RPMI7951 (cell line): ENCODE measurements around the gene MUC5B. TPM values are rescaled to one million over a fixed set of nuclear protein-coding genes. Genes with fewer than 3 reads are reported as not detected.
"Not testable (repeated sequence)": the region's sequence is repeated elsewhere in the genome, so short reads cannot be mapped to it uniquely, and the experiment has no call there.

Experiments
- DNase-seq: peaks from one replicate; pipeline ENCODE4 v3.0.0-alpha.2; 2012; ENCODE audit warnings: low read depth
- total RNA-seq: library from RNA; depleted of rRNA; stranded (reverse); fragments of >200 nt; shearing (Covaris generic); gene quantifications from 2 replicates; pipeline ENCODE4 v1.2.3, GENCODE V29; 2014

The MUC5B gene
- total RNA-seq, 1 experiment from 2014 or later, result not detected

DNA sequence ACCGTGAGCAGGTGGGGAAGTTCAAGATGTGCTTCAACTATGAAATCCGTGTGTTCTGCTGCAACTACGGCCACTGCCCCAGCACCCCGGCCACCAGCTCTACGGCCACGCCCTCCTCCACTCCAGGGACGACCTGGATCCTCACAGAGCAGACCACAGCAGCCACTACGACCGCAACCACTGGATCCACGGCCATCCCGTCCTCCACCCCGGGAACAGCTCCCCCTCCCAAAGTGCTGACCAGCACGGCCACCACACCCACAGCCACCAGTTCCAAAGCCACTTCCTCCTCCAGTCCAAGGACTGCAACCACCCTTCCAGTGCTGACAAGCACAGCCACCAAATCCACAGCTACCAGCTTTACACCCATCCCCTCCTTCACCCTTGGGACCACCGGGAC is 22.9 kb downstream of the MUC5B start:
- not testable (repeated sequence) for DNase-seq

DNA sequence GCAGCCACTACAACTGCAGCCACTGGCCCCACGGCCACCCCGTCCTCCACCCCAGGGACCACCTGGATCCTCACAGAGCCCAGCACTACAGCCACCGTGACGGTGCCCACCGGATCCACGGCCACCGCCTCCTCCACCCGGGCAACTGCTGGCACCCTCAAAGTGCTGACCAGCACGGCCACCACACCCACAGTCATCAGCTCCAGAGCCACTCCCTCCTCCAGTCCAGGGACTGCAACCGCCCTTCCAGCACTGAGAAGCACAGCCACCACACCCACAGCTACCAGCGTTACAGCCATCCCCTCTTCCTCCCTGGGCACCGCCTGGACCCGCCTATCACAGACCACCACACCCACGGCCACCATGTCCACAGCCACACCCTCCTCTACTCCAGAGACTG is 23.4 kb downstream of the MUC5B start:
- not testable (repeated sequence) for DNase-seq

DNA sequence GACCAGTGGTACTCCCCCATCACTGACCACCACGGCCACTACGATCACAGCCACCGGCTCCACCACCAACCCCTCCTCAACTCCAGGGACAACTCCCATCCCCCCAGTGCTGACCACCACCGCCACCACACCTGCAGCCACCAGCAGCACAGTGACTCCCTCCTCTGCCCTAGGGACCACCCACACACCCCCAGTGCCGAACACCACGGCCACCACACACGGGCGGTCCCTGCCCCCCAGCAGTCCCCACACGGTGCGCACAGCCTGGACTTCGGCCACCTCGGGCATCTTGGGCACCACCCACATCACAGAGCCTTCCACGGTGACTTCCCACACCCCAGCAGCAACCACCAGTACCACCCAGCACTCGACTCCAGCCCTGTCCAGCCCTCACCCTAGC is 24.2 kb downstream of the MUC5B start:
- not testable (repeated sequence) for DNase-seq

DNA sequence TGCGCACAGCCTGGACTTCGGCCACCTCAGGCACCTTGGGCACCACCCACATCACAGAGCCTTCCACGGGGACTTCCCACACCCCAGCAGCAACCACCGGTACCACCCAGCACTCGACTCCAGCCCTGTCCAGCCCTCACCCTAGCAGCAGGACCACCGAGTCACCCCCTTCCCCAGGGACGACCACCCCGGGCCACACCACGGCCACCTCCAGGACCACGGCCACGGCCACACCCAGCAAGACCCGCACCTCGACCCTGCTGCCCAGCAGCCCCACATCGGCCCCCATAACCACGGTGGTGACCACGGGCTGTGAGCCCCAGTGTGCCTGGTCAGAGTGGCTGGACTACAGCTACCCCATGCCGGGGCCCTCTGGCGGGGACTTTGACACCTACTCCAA is 26.1 kb downstream of the MUC5B start:
- not testable (repeated sequence) for DNase-seq

DNA sequence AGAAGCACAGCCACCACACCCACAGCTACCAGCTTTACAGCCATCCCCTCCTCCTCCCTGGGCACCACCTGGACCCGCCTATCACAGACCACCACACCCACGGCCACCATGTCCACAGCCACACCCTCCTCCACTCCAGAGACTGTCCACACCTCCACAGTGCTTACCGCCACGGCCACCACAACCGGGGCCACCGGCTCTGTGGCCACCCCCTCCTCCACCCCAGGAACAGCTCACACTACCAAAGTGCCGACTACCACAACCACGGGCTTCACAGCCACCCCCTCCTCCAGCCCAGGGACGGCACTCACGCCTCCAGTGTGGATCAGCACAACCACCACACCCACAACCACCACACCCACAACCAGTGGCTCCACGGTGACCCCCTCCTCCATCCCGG is 27.5 kb downstream of the MUC5B start:
- not testable (repeated sequence) for DNase-seq

DNA sequence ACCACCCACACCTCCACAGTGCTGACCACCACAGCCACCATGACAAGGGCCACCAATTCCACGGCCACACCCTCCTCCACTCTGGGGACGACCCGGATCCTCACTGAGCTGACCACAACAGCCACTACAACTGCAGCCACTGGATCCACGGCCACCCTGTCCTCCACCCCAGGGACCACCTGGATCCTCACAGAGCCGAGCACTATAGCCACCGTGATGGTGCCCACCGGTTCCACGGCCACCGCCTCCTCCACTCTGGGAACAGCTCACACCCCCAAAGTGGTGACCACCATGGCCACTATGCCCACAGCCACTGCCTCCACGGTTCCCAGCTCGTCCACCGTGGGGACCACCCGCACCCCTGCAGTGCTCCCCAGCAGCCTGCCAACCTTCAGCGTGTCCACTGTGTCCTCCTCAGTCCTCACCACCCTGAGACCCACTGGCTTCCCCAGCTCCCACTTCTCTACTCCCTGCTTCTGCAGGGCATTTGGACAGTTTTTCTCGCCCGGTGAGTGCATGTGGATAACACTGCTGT is 28.4 kb downstream of the MUC5B start:
- DNase-seq, result no peak

DNA sequence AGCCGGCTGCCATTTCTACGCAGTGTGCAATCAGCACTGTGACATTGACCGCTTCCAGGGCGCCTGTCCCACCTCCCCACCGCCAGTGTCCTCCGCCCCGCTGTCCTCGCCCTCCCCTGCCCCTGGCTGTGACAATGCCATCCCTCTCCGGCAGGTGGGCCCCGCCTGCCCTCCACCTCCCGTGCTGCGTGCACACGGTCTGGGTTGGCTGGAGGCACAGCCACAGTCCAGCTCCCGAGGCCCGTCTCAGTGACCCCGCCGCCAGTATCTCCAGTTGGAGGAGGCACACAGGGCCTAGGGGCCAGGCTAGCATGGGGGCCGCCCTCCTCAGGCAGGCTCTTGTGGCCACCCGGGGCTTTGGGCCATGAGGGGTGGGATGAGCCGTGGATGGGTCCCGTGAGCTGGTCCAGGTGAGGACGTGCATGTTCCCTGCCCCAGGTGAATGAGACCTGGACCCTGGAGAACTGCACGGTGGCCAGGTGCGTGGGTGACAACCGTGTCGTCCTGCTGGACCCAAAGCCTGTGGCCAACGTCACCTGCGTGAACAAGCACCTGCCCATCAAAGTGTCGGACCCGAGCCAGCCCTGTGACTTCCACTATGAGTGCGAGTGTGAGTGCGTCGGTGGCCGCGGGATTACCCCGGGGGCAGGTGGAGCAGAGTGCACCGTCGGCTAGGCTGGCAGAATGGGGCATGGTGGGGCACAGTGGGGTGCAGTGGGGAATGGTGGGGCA is 29.7 kb downstream of the MUC5B start:
- DNase-seq, result no peak

DNA sequence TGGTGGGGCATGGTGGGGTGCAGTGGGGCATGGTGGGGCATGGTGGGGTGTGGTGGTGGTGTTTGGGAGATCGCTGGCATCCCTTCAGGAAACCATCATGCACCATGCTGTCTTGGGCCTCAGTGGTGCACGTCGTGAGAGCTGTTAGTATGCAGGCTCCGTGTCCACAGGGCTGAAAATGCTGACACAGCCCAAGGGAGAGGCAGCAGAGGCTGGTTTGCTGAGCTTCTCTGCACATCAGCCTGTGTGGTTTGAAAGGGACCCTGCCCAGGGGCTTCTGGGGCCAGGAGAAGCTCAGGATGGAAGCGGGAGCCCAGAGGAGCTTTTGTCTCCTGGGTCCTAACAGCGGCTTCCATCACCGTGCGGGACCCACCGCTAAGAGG is 30.2 kb downstream of the MUC5B start:
- DNase-seq, result no peak

DNA sequence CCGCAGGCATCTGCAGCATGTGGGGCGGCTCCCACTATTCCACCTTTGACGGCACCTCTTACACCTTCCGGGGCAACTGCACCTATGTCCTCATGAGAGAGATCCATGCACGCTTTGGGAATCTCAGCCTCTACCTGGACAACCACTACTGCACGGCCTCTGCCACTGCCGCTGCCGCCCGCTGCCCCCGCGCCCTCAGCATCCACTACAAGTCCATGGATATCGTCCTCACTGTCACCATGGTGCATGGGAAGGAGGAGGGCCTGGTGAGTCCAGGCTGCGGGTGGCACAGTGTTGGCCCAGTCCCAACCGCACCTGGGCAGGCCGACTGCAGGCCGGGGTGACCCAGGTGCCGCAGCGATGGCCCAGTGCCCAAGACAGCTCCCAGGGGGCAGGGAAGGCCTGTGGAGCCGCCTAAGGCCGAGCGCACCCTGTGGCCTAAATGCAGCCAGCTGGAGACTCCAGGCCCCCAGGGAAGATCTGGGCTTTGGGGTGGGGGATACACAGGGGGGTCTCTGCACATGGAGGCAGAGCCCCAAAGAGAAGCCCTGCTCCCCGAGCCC is 31.3 kb downstream of the MUC5B start:
- DNase-seq, result no peak

DNA sequence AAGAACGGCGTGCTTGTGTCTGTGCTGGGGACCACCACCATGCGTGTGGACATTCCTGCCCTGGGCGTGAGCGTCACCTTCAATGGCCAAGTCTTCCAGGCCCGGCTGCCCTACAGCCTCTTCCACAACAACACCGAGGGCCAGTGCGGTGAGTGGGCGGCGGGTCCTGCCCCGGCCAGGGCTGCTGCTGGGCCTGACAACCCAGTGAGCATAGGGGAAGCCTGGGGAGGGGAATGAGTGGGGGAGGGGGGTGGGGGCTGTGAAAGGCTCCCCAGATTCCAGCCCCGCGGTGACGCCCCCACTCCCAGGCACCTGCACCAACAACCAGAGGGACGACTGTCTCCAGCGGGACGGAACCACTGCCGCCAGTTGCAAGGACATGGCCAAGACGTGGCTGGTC is 31.9 kb downstream of the MUC5B start:
- DNase-seq, result no peak

DNA sequence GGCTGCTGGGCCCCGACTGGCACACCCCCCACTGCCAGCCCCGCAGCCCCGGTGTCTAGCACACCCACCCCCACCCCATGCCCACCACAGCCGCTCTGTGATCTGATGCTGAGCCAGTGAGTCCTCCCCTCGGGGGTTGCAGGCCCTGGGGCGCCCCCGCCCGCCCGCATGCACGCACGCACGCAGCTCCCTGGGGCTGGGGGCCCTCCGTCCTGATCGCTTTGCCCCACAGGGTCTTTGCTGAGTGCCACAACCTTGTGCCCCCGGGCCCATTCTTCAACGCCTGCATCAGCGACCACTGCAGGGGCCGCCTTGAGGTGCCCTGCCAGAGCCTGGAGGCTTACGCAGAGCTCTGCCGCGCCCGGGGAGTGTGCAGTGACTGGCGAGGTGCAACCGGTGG is 32.3 kb downstream of the MUC5B start:
- no peak for DNase-seq

DNA sequence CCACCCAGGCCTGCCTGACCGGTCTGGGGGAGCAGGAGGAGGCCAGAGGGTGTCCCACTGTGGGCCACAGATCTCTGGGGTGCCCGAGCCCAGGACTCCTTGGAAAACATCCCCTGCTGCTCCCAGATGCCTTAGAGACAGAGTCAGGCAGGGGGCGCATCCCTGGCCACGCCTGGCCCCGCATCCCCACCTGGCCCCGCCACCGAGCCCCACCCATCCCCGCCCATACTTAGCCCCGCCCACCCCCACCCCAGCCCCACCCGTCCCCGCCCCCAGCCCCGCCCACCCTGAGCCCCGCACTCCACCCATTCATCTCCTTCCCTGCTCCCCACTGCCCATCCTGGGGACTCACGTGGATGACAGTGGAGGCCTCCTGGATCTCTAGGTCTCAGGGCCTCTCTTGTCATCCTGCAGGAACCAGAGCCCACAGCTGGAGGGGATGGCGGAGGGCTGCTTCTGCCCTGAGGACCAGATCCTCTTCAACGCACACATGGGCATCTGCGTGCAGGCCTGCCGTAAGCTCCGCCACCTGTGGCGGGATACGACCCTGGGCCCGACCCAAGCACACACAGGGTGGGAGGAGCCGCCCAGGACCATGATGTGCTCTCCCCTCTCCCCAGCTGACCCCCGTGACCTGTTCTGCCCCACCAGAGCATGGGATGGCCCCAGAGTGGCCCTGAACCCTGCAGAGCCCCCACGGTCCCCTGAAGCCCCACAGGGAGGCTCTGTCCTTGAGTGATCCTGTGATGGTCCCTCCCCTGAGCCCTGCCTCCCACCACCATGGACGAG is 33.6 kb downstream of the MUC5B start:
- no peak for DNase-seq

DNA sequence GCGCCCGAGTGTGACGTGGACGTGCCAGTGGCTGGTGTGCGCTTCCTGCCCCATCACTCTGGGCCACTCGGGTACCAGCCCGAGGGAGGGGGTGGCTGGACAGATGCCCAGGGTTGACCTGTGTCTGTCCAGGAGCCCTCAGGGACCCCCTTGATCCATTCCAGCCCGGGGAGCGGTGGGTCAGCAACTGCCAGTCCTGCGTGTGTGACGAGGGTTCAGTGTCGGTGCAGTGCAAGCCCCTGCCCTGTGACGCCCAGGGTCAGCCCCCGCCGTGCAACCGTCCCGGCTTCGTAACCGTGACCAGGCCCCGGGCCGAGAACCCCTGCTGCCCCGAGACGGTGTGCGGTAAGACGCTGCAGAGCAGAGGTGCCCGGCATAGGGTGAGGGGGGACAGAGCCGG is 34.5 kb downstream of the MUC5B start:
- DNase-seq, result no peak

DNA sequence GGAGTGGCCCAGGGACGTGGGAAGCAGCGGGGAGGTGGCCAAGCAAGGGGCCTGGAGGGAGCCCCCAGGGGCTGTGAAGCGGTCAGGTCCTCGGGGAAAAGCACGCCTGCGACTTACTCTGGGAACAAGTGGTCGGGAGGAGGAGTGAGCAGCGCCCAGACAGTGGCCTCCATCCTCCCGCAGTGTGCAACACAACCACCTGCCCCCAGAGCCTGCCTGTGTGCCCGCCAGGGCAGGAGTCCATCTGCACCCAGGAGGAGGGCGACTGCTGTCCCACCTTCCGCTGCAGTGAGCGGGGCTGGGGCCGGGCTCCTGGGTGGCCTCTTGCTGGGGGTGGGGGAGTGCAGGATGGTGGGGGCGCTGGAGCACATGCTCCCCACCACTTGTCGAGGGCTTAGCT is 35.0 kb downstream of the MUC5B start:
- DNase-seq, result no peak

DNA sequence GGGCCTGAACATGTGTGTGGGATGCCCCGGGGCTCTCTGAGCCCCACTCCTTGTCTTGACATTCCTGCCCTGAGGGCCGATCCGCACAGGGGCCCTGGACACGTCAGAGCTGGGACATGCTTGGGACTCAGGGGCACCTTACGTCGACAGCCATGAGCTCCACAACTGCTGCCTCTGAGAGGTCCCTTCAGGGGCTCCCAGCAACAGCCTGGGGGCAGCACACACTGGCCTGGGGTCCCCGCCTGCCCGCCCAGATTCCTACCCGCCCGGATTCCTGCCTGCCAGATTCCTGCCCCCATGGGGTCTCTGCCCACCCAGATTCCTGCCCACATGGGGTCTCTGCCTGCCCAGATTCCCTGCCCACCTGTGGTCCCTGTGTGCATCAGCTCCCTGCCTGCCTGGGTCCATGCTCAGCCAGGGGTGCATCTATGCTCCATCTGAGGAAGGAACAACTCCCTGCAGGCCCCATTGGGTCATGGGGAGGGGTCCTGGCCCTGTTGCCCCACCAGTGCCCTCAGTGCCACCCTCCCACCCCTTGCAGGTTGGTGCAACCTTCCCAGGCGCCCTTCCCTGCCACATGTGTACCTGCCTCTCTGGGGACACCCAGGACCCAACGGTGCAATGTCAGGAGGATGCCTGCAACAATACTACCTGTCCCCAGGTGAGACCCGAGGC is 35.7 kb downstream of the MUC5B start:
- DNase-seq, result peak; percentile 14

DNA sequence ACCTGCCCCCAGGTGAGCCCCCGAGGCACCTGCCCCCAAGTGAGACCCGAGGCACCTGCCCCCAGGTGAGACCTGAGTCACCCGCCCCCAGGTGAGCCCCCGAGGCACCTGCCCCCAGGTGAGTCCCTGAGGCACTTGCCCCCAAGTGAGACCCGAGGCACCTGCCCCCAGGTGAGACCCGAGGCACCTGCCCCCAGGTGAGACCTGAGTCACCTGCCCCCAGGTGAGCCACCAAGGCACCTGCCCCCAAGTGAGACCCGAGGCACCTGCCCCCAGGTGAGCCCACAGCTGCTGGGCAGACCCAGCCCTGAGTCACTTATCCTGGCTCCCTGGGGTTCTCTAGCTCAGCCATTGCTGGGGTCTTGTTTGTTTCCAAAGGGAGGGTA is 36.2 kb downstream of the MUC5B start:
- DNase-seq, result no peak

DNA sequence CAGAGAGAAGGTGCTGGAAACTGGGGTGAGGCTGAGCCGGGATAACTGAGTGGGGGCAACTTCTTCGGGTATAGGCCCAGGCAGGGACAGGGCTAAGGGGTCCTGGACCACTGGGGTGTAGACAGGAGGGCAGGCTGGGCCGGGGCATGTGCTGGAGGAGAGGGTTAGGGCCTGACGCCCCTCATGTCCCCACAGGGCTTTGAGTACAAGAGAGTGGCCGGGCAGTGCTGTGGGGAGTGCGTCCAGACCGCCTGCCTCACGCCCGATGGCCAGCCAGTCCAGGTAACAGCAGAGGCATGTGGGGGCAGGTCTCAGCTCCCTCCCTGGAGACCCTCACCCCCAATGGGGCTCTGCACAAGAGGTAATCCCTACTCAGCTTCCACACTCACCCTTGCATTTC is 36.7 kb downstream of the MUC5B start:
- DNase-seq, result no peak

DNA sequence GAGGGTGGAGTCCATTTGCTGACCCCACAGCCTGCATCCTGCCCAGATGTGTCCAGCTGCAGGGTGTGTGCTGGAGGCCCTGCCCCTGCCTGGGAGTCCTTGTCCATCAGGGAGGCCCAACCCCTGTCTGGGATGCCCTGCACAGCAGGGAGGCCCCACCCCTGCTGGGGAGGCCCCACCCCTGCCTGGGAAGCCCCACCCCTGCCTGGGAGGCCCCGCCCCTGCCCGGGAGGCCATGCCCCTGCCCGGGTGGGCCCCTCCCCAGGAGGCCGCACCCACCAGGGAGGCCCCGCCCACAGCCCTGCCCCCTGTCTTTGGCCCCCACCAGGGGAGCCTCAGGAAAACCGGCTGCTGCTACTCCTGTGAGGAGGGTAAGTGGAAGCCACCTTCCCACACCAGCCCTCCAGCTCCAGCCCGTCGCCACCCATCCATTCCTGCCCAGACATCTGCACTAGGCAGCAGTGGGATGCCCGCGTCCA is 37.2 kb downstream of the MUC5B start:
- peak; percentile 23 for DNase-seq

DNA sequence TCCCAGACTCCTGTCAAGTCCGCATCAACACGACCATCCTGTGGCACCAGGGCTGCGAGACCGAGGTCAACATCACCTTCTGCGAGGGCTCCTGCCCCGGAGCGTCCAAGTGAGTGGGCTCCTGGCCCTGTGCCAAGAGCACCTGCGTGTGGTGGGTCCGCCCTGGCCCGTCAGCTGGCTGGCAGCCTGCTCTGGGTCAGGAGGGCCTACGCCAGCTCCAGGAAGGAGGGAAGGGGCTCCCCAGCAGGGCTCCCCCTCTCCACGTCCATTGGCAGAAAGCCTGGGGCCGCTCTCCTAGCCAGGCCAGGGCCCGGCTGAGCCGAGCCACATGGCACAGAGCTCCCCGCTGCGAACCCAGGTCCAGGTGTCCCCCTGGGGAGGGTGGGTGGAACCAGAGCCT is 37.8 kb downstream of the MUC5B start:
- DNase-seq, result no peak

DNA sequence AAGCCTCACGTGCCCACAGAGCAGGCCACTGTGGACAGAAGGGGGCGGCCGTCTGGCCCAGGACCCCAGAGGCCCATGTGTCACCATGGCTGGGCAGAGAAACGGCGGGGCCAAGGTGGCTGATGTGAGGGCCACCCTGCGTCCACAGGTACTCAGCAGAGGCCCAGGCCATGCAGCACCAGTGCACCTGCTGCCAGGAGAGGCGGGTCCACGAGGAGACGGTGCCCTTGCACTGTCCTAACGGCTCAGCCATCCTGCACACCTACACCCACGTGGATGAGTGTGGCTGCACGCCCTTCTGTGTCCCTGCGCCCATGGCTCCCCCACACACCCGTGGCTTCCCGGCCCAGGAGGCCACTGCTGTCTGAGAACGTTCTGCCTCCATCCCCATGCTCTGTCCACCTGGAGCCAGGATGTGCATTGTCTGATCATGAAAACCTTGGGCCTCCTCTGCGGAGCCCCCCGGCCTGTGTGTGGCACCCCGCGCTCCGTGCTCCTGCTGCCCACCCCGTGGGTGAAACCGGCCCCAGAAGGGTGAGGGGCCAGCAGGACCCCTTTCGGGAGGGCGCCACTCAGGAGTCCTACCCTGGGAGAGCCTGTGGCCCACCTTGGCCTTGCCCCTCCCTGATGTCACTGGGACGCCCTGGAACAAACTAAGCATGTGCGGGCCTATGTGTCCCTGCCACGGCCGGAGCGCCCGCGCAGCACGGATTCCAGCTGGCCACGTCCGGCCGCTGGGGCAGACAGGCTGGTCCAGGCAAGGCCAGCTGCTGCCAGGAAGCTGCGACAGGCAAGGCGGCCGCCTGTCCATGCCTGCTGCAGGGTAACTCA is 38.6 kb downstream of the MUC5B start:
- DNase-seq, result no peak
